GM12878 (cell line): ENCODE data around the gene TNP2. TPM values are rescaled to one million over a fixed set of nuclear protein-coding genes. Genes with fewer than 3 reads are reported as not detected.

Source experiments
- ATAC-seq: fragments of 200-7000 bp; cut with Tn5 transposase; 3 replicates; pipeline ENCODE4 v1.9.1; 2020; ENCODE audit warnings: mild to moderate bottlenecking, moderate library complexity
- BruUV-seq: library from RNA; stranded (reverse); fragments of 400-500 nt; replicated peaks from 2 replicates; lab custom pipeline; 2021; lab: Mats Ljungman, UMichigan
- CTCF ChIA-PET: fragments of 300-600 bp; sonication (Branson Sonifier 250); formaldehyde crosslinking; extraction: SDS; loops from one replicate; lab custom pipeline; 2021; ENCODE audit warnings: inconsistent platforms; lab: Yijun Ruan, JAX
- POLR2A ChIA-PET: fragments of 350-600 bp; formaldehyde crosslinking; extraction: SDS; loops from one replicate; lab custom pipeline; 2021; ENCODE audit warnings: inconsistent platforms; lab: Charles Lee
- RAD21 ChIA-PET: fragments of 300-600 bp; sonication (Branson Sonifier 250); formaldehyde crosslinking; loops from one replicate; lab custom pipeline; 2023; ENCODE audit warnings: antibody characterized with exemption; ENCODE audit not compliant: unreplicated experiment; lab: Charles Lee
- SMC1A ChIA-PET: fragments of 300-600 bp; sonication (Branson Sonifier 250); formaldehyde crosslinking; loops from one replicate; lab custom pipeline; 2023; ENCODE audit not compliant: unreplicated experiment, uncharacterized antibody; lab: Charles Lee
- DNase-seq: peaks from one replicate; pipeline ENCODE4 v3.0.0-alpha.2; 2011; ENCODE audit warnings: low read depth, low spot score
- FAIRE-seq: peaks from 3 replicates; lab custom pipeline; 2011; peaks lifted over from hg19 to GRCh38; lab: Jason Lieb, UNC
- H2AFZ ChIP-seq: 2 replicates; pipeline ENCODE4 v1.6.0; 2011; ENCODE audit warnings: low read depth, low read length, control low read depth; ENCODE audit not compliant: control insufficient read depth
- H3K27ac ChIP-seq: 2 replicates; pipeline ENCODE4 v1.5.1; 2011; ENCODE audit warnings: control low read depth; ENCODE audit not compliant: control insufficient read depth, insufficient read depth
- H3K27me3 ChIP-seq, 2 experiments: replicated peaks in 1 of 2; 2 replicates each; pipeline versions ENCODE4 v1.6.0 to v1.6.1; 2011; ENCODE audit warnings: low read length in 1 of 2; ENCODE audit not compliant: control insufficient read depth in 2 of 2, insufficient read depth in 2 of 2
- H3K36me3 ChIP-seq, 2 experiments: 2 replicates each; pipeline ENCODE4 v1.5.1; 2011; ENCODE audit warnings: low read length in 1 of 2; ENCODE audit not compliant: control insufficient read depth in 2 of 2, insufficient read depth in 2 of 2
- H3K4me1 ChIP-seq: 2 replicates; pipeline ENCODE4 v1.6.1; 2011; ENCODE audit warnings: mild to moderate bottlenecking, low read length, moderate library complexity, mixed read lengths; ENCODE audit not compliant: control insufficient read depth, insufficient read depth
- H3K4me2 ChIP-seq: 2 replicates; pipeline ENCODE4 v1.6.0; 2011; ENCODE audit warnings: control low read depth; ENCODE audit not compliant: control insufficient read depth, insufficient read depth
- H3K4me3 ChIP-seq: fragments of 200-600 bp; sonication (generic); 2 replicates; pipeline ENCODE4 v1.5.1; 2016
- H3K79me2 ChIP-seq: 2 replicates; pipeline ENCODE4 v1.6.0; 2011; ENCODE audit warnings: low read length; ENCODE audit not compliant: control insufficient read depth, insufficient read depth
- H3K9ac ChIP-seq: 2 replicates; pipeline ENCODE4 v1.8.0; 2011; ENCODE audit warnings: low read length, control low read depth, mixed read lengths; ENCODE audit not compliant: control insufficient read depth, insufficient read depth
- H3K9me3 ChIP-seq: replicated peaks from 3 replicates; pipeline ENCODE4 v1.5.1; 2011; ENCODE audit warnings: mild to moderate bottlenecking, low read length; ENCODE audit not compliant: control insufficient read depth, insufficient read depth
- H4K20me1 ChIP-seq: 2 replicates; pipeline ENCODE4 v1.6.0; 2011; ENCODE audit not compliant: control insufficient read depth, insufficient read depth
- WGBS: methylation state at CpG from one replicate; pipeline ENCODE4 v1.1.6; 2016; ENCODE audit warnings: low lambda C conversion rate; ENCODE audit not compliant: insufficient replicate concordance, insufficient coverage; ENCODE audit errors: missing lambda C conversion rate; 5-methylcytosine and 5-hydroxymethylcytosine counted together
- in situ Hi-C: fragments of 300-500 bp; cut with MboI; formaldehyde crosslinking; loops from 9 replicates; pipeline ENCODE4 v1.14.3; 2018; ENCODE audit warnings: mixed read lengths
- intact Hi-C: fragments of 100-400 bp; cut with micrococcal nuclease; formaldehyde crosslinking; loops from one replicate; pipeline ENCODE4 v1.14.2; 2022; ENCODE audit not compliant: unreplicated experiment
- polyA plus RNA-seq, 11 experiments: library from polyadenylated mRNA; depleted of rRNA in 4 of 11; unstranded in 6 of 11; stranded (reverse) in 5 of 11; fragments of >200 nt; fragmentation: Nextera tagmentation in 4 of 11; fragmentation: Illumina TruSeq in 1 of 11; extraction: Ambion mirVana in 4 of 11; extraction: Trizol in 1 of 11; gene quantifications; 1 replicate in 1 of 11; 2 replicates in 10 of 11; pipeline versions ENCODE4 v1.2.1 to v1.2.3, GENCODE V29; 2011 to 2016; ENCODE audit warnings: inconsistent platforms in 2 of 11, missing spikeins in 2 of 11, low read depth in 1 of 11
- total RNA-seq, 4 experiments: library from RNA; depleted of rRNA in 3 of 4; stranded (reverse); fragments of >200 nt in 3 of 4; fragmentation: Illumina TruSeq in 1 of 4; extraction: Trizol in 1 of 4; gene quantifications; 2 replicates each; pipeline versions ENCODE4 v1.2.1 to v1.2.3, GENCODE V29; 2013 to 2021
- TF ChIP-seq, protein P1 (sequence below): fragments of 450-650 bp; IDR thresholded peaks from 2 replicates; pipeline ENCODE4 v1.6.1; 2016; ENCODE audit warnings: mild to moderate bottlenecking

The TNP2 gene
- total and polyA plus RNA-seq, 10 of the 15 experiments (the other 5 are each of a cell fraction or from before 2014, with no cell fraction given) = not detected

DNA sequence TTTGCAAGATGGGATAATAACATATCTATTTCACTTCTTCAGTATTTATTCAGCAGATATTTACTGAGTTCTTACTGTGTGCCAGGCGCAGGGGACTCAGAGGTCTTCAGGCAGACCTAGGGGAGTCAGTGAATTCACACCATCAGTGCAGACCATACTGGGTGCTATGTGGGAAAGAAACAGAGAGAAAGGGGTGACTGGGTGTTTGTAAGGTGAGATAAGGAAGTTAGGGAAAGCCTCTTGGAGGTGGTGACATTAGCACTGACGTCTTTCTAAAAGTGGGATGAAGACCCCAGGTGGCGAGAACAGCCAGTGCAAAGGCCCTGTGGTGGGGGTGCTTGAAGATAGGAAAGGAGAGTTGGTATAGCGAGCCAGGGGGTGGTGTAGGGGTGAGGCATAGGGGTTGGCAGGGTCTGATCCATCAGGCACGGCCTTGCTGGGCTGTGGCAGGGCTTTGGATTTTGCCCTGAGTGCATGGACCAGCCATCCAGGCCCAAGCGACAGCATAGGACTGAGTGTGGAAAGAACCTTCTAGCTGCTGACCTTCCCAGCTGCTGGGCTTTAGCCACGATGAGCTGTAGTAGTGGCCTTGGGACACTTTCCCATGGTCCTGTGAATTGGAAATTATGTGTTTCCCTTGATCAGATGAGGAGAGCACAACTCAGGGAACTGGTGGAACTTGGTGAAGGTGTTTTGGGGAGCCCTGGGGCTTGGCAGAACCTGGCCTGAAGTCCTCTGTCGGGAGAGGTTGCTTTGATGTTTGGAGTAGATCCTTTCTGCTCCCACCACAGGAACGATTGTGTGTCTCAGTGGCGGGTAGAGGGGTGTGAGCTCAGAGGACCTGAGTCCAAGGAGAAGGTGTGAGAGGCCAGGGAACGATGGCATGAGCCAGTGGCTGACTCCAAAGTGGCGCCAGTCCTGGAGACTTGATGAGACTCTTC lies 9.2 kb downstream of the TNP2 start:
- CTCF ChIA-PET = interaction anchor here (0.8 to 11.0 kb wide), 9 partner anchors 37 to 294 kb away, joined by 4 to 170 read pairs (median 32); no protein-coding TSS in a partner anchor
- intact Hi-C loops = loop anchor here (5.0 kb wide), 3 partner anchors 158 to 278 kb away; no protein-coding TSS in a partner anchor

More for the DNA sequence above, 9.2 kb downstream of the TNP2 start:
- no TSS peak for BruUV-seq
- 87% methylated on average over 12 of the region's 12 CpGs for WGBS
- ChIA-PET RAD21 (interaction anchor here (1.0 to 11.8 kb wide), 6 partner anchors 26 to 96 kb away, joined by 3 to 243 read pairs (median 54); no protein-coding TSS in a partner anchor), SMC1A (interaction anchor here (0.6 to 8.8 kb wide), 17 partner anchors 11 to 295 kb away, joined by 3 to 108 read pairs (median 5); partner anchors contain the start of gene TNP2), POLR2A (interaction anchor here (0.5 to 5.8 kb wide), 6 partner anchors 12 to 205 kb away, joined by 3 to 80 read pairs (median 6); no protein-coding TSS in a partner anchor)
- FAIRE-seq = no peak
- no peaks in the 10 kb centered on the region for H3K27me3 ChIP-seq
- H3K4me3 ChIP-seq = no peak overlapping the region
- peaks cover 11% of the 10 kb centered on the region for H3K79me2 ChIP-seq
- no peak for ATAC-seq
- in situ Hi-C loops = no loop called here
- no peak overlapping the region for H2AFZ ChIP-seq
- H3K36me3 ChIP-seq = no peaks in the 10 kb centered on the region
- peaks cover 45% of the 10 kb centered on the region for H3K4me1 ChIP-seq
- H3K27ac ChIP-seq = no peak overlapping the region
- no peak overlapping the region for H3K4me2 ChIP-seq
- no peak for DNase-seq
- TF ChIP-seq, protein P1, sequence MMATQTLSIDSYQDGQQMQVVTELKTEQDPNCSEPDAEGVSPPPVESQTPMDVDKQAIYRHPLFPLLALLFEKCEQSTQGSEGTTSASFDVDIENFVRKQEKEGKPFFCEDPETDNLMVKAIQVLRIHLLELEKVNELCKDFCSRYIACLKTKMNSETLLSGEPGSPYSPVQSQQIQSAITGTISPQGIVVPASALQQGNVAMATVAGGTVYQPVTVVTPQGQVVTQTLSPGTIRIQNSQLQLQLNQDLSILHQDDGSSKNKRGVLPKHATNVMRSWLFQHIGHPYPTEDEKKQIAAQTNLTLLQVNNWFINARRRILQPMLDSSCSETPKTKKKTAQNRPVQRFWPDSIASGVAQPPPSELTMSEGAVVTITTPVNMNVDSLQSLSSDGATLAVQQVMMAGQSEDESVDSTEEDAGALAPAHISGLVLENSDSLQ = no peak
- TF ChIP-seq, all 136 proteins: peak for 0
- Histone ChIP-seq H3K9me3 (no peaks in the 10 kb centered on the region), H4K20me1 (no peaks in the 10 kb centered on the region), H3K9ac (no peak overlapping the region)
